Globus pallidus (tissue), 1 donor: ENCODE results near the gene ORMDL2.
A peak's percentile ranks its signal among the peaks of the same experiment; 100 is the strongest.

Experiments
- DNase-seq: peaks from one replicate; pipeline ENCODE4 v3.0.0-alpha.2; 2015; ENCODE audit warnings: low spot score

ORMDL2 gene, protein sequence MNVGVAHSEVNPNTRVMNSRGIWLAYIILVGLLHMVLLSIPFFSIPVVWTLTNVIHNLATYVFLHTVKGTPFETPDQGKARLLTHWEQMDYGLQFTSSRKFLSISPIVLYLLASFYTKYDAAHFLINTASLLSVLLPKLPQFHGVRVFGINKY

DNA sequence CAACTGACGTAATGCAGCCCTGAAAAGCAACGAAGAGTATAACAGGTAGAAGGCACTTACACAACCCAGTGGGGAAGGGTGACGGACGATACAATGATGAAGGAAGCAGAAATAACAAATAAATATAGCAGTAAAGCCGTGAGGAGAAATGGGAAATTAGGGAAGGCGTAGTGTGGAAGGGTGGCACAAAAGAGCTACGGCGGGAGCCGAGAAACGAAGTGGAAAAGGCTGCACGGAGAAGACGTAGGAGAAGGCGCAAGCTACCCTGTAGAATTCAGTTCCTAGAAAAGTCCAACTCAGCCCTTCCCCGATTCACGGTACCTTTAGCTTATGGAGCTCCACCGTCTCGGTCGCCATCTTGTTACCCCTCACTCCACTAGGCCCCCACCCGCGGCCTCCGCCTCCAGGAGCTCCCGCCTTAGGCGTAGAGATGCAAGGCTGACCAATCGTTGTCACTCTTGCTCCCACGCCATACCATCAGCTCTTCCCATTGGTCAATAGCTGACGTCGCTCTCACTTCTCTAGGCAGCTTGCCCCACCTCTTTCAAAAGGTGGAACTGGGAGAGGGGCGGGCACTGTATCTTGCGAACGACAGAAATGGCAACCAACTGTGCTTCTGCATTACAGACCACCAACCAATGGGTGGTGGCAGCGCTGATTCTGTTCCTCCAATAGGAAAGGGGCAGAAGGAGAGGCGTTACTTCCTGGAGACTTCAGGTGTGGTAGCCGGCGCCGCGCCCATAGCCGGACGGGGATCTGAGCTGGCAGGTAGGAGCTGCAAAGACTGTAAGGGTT lies at the start of gene ORMDL2, which contains the start of gene SARNP:
TSS of gene ORMDL2 (plus strand) at position 697 of the 795 bp plus-strand sequence. CDS start 959 bp downstream, outside the sequence.
TSS of gene SARNP (minus strand) at position 380 of the 795 bp plus-strand sequence. CDS start at position 357, 23 bp downstream.
- DNase-seq, result peak; percentile 100

DNA sequence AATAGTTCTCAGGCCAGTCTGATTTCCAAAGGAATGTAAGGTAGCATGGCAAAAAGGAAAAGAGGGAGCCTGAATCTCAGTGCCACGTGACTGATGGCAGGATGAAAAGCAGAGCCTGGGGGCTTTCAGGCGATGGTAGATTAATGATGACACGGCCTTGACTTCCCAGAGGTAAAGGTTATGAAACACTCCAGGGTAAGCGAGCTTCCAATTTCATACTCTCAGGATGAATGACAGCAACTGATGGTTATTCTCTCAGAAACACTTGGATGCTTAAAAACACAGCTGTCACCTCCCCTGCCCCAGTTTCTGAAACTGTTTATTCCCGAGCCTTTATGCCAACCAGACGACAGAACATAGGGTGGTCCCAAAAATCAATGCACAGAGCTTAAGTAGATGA lies 46.1 kb upstream of the ORMDL2 start:
- DNase-seq, result no peak

DNA sequence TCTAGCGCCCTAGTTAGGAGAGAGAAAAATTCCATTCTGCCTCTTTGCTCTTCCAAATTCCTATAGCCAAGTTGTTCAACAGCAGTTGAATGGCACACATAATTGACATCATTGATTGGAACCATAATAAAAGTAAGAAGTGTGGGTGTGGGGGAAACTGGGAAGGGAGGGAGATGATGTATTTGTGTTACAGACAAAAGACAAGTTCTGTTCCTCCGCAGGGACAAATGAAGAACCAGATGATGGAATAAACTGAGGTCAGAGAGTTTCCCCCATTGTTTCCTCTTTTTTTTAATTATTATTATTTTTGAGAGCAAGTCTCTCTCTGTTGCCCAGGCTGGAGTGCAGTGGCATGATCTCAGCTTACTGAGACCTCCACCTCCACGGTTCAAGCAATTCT lies 40.0 kb upstream of the ORMDL2 start:
- DNase-seq, result no peak

DNA sequence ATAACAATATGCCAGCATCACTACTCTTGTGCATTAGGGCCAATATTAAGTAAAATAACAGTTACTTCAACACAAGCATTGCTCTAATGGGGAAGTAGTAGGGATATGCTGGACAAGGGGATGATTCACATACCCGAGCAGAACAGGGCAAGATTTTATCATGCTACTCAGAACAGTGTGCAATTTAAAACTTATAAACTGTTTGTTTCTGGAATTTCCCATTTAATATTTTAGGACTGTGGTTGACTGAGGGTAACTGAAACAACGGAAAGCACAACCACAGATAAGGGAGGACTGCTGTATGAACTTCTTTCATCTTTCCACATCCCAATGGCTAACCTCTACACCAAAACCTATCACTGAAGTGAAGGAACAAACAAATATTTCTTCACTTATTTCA lies 37.2 kb upstream of the ORMDL2 start:
- no peak for DNase-seq

DNA sequence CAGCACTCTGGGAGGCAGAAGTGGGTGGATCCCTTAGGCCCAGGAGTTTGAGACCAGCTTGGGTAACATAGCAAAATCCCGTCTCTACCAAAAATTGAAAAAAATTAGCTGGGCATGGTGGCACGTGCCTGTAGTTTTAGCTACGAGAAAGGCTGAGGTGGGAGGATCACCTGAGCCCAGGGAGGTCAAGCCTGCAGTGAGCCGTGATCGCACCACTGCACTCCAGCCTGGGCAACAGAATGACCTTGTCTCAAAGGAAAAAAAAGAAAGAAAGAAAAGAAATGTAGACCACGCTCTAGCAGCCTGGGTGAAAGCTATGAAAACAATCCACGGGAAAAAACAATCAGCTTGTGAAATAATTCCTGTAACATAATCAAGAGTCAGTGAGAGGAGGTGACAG lies 29.3 kb upstream of the ORMDL2 start:
- DNase-seq, result no peak

DNA sequence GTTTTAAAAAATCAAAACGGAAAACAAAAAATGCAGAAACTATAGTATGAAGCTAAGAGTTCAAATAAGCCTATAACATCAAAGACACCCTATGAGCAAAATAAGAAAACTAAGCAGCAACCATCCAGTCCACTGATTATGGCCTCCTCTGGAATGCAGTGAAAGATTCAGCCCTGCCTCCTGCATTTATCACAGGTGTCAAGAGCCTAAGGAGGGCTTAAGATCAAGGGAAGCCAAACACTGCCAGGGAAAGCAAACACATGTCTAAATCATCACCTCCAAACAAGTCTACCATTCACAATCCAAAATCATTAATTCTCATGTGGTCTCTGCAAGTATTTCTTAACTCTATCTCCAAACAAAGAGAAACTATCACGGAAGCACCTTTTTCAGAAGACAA lies 28.7 kb upstream of the ORMDL2 start:
- DNase-seq, result no peak

DNA sequence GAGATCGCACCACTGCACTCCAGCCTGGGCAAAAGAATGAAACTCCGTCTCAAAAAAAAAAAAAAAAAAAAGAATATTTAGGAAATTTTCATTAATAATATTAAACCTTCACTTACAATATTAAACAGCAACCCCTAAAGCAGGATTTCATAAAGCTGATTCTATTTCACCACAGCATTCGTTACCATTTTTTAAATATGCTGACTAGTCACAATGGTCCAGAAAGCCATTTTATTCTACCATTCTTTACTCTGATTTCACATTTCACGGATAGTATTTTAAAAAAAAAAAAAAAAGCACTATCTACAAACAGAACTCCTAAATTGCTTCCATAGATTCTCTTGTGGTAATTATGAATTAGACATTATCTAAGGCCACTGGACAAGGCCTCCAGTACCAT lies 27.9 kb upstream of the ORMDL2 start:
- DNase-seq, result no peak

DNA sequence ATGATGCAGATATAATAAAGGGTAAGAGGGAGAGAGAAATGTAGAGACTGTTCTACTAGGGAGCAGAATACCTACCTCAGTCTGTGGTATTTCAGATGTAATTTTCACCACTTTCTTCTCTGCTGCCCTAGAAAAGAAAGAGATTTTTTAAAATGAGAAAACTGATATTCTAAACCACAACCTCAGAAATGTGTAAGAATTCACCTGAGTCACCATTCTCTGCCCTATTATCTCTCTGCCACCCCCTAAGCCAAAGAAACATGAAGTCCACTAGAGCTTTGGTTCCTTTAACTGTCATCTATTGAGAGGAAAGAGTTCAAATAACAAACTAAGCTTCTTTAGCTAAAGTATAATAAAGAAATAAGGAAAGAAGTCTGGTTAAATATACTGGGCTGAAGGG lies 21.9 kb upstream of the ORMDL2 start:
- DNase-seq, result no peak

DNA sequence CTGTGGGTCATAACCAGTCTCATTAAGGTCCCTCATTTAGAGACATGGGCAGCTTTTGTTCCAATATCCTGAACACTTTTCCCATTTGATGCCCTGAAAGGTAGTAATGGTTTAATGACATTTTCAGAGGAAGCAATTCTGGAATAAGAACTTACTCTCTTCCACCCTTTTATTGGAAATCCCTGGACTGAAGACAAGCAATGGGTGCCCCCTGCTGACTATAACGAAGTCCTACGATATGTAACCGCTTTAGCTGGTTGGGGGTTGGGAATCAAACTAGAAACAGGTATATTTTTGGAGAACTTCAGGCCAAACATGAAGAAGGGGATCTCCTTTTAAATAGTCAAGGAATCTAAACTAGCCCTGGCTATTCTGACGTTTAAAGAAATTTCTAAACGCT lies 20.8 kb upstream of the ORMDL2 start:
- peak; percentile 59 for DNase-seq

DNA sequence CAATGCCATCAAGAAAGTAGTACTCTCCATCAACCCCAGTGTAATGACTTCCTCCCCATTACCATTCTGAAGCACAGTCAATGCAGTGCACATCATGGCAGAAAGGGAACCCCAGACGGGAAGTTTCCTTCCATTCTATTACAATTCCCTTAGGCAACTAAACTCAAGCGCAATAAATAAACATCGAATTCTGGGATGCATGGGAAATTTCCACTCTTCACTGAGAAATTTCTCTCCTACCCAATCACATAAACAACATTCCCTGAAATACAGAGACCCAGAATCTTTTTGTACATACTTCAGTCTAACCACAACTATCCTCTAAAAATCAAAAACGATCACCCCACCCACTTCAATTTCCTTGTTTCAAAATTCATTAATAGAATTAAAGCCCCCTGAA lies 20.3 kb upstream of the ORMDL2 start:
- DNase-seq, result no peak

DNA sequence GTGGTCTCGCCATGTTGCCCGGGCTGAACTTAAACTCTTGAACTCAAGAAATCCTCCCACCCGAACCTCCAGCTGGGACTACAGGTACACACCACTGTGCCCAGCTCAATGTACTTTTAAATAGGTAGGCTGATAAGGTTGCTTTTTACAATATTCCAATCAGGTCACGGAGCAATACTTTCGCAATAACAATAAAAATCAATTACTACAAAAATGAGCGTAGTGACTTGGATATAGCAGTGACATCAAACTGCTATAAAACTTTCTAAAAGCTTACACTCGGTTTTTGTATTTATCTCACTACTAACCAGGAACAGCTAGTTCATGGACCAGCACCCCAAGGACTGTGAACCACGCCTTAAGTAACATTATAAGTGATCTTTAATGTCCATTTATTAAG lies 10.9 kb upstream of the ORMDL2 start:
- DNase-seq, result no peak

DNA sequence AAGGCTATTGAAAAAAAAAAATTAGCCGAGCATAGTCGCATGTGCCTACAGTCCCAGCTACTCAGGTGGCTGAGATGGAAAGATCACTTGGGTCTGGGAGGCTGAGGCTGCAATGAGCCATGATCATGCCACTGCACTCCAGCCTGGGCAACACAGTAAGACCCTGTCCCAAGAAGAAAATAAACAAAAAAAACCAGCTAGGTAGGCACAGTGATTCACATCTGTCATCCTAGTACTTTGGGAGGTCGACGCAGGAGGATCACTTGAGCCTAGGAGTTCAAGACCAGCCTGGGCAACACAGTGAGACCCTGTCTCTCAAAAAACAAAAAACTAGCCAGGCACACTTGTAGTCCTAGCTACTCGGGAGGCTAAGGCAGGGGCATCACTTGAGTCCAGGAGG lies 8.6 kb upstream of the ORMDL2 start:
- DNase-seq, result no peak

DNA sequence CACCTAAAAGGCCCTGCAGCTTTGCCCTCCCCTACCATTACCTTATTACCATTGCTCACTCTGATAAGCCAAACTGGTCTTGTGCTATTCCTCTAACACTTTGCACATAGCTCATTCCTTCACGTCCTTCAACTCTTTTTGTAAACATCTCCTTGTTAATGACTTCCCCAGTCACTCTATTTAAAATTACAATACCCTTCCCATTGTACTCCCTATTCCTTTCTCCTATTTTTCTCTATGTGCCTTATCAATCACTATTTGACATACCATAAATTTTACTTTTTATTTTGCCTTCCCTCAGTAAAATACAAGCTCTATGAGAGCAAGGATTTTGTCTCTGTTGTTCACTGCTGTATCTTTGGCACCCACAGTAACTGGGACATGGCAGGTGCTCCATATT lies 5.8 kb upstream of the ORMDL2 start:
- no peak for DNase-seq

DNA sequence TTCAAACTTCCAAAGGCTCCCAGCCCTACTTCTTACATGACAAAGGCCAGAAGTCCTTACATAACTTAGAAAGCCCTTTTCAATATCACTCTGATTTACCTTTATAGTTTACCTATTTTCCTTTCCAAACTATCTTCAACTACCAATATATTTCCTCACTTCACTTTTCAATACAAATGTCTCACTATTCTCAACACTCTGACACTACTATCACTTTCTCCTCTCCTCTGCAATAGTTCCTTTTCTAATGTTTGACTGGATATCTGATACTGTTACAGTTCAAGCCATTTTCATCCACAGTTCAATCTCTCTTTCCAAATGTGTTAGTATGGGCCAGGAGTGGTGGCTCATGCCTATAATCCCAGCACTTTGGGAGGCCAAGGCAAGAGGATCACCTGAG lies 3.6 kb upstream of the ORMDL2 start:
- DNase-seq, result no peak

DNA sequence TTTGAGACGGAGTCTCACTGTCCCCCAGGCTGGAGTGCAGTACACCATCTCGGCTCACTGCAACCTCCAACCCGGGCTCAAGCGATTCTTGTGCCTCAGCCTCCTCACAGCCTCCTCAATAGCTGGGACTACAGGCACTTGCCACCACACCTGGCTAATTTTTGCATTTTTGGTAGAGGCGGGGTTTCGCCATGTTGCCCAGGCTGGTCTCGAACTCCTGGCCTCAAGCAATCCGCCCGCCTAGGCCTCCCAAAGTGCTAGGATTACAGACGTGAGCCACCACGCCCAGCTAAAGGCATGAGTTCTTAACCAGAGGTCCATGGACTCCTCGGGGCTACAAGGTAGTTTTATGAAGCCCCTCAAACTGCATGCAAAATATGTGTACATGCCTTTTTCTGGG lies 2.4 kb upstream of the ORMDL2 start:
- no peak for DNase-seq

DNA sequence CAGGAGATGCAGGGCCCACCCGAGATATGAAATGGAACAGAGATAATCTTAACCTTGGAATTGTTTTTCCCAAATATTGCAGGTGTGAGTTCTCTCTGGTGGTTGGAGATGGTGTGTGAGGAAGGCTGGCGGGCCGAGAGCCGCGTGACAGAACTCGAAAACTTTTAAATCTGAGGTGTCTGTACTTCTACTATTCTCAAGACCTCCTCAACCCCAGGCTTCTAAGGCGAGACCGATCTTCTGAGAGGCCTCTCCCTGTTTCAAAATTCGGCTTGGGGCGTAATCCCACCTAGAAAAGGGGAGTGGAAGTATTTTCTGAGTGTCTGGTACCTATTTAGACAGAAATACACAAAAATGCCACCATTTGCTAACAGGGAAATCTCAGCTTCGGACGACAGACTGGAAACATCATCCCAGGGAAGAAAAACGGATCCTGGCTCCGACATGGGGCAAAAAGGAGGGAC lies 928 bp upstream of the ORMDL2 start:
- DNase-seq, result no peak

DNA sequence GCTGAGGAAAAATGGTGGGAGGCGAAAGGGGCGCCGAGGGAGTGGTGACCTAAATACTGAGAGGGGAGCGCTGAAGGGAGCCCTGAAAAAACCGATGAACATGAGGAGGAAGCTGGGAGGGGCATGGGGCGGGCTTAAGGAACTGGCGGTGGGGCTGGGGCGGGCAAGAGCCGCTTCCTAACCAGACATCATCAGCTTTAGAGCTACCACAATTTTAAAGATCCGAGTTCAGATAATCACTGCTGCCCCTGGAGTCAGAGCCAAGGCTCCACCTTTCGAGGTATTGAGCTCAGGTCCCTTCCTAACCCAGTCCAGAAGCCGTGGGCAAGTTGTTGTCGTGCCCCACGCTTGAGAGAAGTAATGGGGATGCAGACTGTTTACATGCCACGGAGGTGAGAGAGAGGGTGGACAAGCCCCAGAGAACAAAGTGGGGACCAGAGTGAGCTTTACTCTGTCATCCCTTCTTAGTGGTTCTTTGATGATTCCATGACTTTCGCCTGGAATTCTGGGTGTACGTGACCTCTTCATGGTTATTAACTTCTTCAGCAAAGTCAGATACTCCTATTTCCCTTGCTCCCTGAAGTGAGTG lies 393 bp downstream of the ORMDL2 start:
- no peak for DNase-seq

DNA sequence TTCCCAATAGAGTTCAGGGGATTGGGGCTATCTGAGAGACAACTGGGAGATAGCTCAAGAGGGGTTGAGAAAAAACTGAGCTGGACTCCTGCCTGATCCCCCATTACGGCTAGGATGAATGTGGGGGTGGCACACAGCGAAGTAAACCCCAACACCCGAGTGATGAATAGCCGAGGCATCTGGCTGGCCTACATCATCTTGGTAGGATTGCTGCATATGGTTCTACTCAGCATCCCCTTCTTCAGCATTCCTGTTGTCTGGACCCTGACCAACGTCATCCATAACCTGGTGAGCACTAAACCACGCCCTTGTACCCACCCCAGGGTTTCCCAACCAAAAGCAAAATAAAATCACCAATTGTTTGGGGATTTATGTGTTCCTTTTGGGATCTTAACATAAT lies 1.0 kb downstream of the ORMDL2 start:
- DNase-seq, result no peak

DNA sequence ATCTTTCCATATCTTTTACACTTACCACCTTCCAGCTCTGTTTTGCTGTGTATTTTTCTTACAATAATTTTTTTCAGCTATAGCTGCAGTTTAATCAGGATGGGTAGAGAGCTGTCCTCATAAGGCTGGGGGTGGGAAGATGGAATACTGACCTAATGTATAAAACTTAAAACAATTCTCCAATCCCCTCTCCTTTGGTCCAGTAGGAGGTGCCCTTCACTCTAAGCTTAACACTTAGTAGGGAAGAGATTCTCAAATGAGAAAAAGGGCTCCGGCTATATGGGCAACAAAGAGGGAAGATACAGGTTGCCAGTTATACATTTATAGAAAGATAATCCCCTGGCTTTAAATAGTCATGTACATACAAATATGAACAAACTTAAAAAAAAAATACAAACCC lies 2.8 kb downstream of the ORMDL2 start:
- DNase-seq, result no peak

DNA sequence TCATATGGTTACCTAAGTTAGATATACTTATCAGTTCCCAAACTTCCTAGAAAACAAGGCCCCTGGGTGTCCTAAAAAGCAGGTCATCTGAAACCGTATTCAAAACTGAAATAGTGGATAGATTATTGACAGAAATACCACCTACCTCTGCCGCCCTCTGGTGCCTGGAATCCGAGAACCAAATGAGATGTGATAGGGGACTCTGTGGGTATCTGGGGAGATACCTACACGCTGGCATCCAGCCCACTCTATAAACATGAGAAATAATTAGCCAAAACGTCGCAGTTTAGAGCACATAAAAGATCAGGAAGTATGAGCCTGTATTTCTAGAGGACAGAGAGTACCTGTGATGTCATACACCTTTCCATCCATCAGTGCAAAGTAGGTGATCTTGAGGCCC lies 4.4 kb downstream of the ORMDL2 start:
- DNase-seq, result no peak

DNA sequence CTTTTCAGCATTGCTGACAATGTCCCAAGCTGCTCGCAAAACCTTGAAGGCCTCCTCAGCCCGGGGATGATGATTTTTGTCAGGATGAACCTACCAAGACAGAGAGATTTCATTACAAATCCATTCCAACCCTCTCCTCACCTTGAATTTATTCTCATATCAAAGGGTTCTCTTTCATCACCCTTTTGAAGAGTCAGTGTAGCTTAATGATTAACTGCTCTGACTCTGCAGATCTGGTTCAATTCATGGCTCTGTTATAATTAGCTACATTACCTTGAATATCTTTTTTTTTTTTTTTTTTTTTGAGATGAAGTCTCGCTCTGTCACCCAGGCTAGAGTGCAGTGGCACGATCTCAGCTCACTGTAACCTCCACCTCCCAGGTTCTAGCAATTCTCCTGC lies 5.6 kb downstream of the ORMDL2 start:
- DNase-seq, result no peak

DNA sequence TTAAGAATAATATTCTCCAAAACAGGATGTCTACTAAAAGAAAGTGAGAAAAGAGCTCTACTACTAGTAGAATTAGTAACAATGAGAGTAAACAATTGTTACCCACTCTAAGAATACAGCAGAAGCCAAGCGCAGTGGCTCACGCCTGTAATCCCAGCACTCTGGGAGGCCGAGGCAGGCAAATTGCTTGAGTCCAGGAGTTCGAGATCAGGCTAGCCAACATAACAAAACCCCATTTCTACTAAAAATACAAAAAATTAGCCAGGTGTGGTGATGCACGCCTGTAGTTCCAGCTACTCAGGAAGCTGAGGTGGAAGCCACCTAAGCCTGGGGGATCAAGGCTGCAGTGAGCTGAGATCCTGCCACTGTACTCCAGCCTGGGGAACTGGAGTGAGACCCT lies 6.9 kb downstream of the ORMDL2 start:
- no peak for DNase-seq

DNA sequence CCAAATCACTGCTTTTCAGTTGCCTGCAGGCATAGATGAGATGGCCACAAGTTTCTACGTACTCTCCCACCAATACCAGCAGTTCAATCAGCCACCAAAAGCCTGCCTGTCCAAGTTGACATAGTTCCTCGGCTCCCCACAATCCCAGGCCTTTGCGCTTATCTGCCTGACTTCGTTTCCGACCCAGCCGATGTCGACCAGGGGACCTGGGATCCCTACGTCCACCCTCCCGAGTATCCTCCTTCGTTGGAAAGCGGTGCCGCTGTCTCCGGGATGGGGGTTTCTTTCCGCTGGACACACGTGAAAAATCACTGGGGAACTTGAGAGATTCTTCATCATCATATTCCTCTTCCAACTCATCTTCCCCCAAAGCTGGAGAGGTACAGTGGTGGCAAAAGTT lies 10.0 kb downstream of the ORMDL2 start:
- DNase-seq, result no peak
